ENCODE data around the gene CAMK1D.
"Not testable (repeated sequence)": the region's sequence is repeated elsewhere in the genome, so short reads cannot be mapped to it uniquely, and the experiment has no call there.

CAMK1D gene

GRCh38 chr10:12518024-12518423 lies 168.7 kb downstream of the CAMK1D start:
- ATAC-seq: no peak

GRCh38 chr10:12521423-12521822 lies 172.1 kb downstream of the CAMK1D start:
- no peak for DNase-seq
- no peak for ATAC-seq

More at GRCh38 chr10:12518024-12518423, 168.7 kb downstream of the CAMK1D start:
- DNase-seq: no peak

GRCh38 chr10:12526311-12526710 lies 177.0 kb downstream of the CAMK1D start:
- ATAC-seq (no peak), DNase-seq (no peak)

GRCh38 chr10:12529976-12530375 lies 180.6 kb downstream of the CAMK1D start:
- no peak for DNase-seq

GRCh38 chr10:12531305-12532220 lies 182.2 kb downstream of the CAMK1D start:
- DNase-seq: no peak
- no peak for ATAC-seq

More at GRCh38 chr10:12529976-12530375, 180.6 kb downstream of the CAMK1D start:
- ATAC-seq: no peak

- ATAC-seq: no peak
- DNase-seq: no peak
Observed at GRCh38 chr10:12533151-12533550, 183.8 kb downstream of the CAMK1D start.

GRCh38 chr10:12533723-12534122 lies 184.4 kb downstream of the CAMK1D start:
- no peak for ATAC-seq
- DNase-seq: no peak

GRCh38 chr10:12534824-12535223 lies 185.5 kb downstream of the CAMK1D start:
- peak; percentile 55 for ATAC-seq
- peak; percentile 20 for DNase-seq

- ATAC-seq (no peak), DNase-seq (no peak)
Observed at GRCh38 chr10:12535656-12536055, 186.3 kb downstream of the CAMK1D start.

- ATAC-seq (no peak), DNase-seq (no peak)
Observed at GRCh38 chr10:12538491-12538995, 189.2 kb downstream of the CAMK1D start.

- ATAC-seq: no peak
- no peak for DNase-seq
Observed at GRCh38 chr10:12539350-12540164, 190.2 kb downstream of the CAMK1D start.

- ATAC-seq (no peak), DNase-seq (no peak)
Observed at GRCh38 chr10:12540341-12540781, 191.0 kb downstream of the CAMK1D start.

- ATAC-seq (no peak), DNase-seq (no peak)
Observed at GRCh38 chr10:12541446-12542067, 192.2 kb downstream of the CAMK1D start.

GRCh38 chr10:12542133-12542670 lies 192.9 kb downstream of the CAMK1D start:
- DNase-seq: no peak
- no peak for ATAC-seq

- DNase-seq (no peak), ATAC-seq (no peak)
Observed at GRCh38 chr10:12543589-12543988, 194.2 kb downstream of the CAMK1D start.

GRCh38 chr10:12546160-12546802 lies 196.9 kb downstream of the CAMK1D start:
- DNase-seq: not testable (repeated sequence)

GRCh38 chr10:12547301-12547771 lies 198.0 kb downstream of the CAMK1D start:
- no peak for ATAC-seq

More at GRCh38 chr10:12546160-12546802, 196.9 kb downstream of the CAMK1D start:
- not testable (repeated sequence) for ATAC-seq

GRCh38 chr10:12549297-12549696 lies 199.9 kb downstream of the CAMK1D start:
- ATAC-seq: no peak

More at GRCh38 chr10:12547301-12547771, 198.0 kb downstream of the CAMK1D start:
- no peak for DNase-seq

GRCh38 chr10:12550994-12551393 lies 201.6 kb downstream of the CAMK1D start:
- ATAC-seq: no peak

More at GRCh38 chr10:12549297-12549696, 199.9 kb downstream of the CAMK1D start:
- DNase-seq: no peak

GRCh38 chr10:12556039-12556438 lies 206.7 kb downstream of the CAMK1D start:
- no peak for ATAC-seq
- no peak for DNase-seq

More at GRCh38 chr10:12550994-12551393, 201.6 kb downstream of the CAMK1D start:
- DNase-seq: no peak

Measured in stimulated activated naive CD8-positive, alpha-beta T cell treated with anti-CD3 and anti-CD28 coated beads, Interleukin-15, Interleukin-2, amounts not matched to agents 100 U/mL and 50 U/mL, for 24 hours (primary cell).